ENCODE results near the gene BLOC1S3.

The BLOC1S3 gene

DNA sequence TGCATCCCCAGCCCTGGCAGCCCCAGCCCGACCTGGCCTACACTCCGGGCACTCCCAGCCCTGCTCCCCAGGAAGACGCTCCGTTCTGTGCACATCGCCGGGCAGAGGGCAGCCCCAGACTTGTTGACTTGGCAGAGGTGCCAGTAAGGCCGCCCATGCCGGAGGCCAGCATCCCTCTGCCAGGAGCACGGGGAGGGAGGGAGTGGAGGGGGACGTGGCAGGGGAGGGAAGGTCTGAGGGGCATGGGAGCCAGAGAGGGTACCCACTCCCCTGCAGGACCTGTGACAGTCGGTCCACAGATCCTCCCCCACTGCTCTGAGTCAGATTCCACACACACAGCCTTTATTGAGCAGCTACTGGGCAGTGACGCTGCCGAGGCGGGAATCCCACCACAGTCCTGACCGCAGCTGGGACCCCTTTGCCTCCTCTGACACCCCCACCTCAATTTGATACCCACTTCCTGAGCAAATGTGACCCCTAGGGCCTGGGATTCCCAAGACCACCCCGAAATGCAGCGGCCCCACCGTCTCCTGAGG lies 15.9 kb upstream of the BLOC1S3 start:
- Histone ChIP-seq H3K4me1 (ENCODE audit: control insufficient read depth, insufficient read depth, low read length) (peaks cover 7% of the 10 kb centered on the region), H3K36me3 (ENCODE audit: control insufficient read depth, insufficient read depth, low read length) (no peaks in the 10 kb centered on the region), H3K4me3 (ENCODE audit: insufficient read depth, low read depth, low read length) (no peak overlapping the region), H3K9me3 (ENCODE audit: control insufficient read depth, low read length) (no peaks in the 10 kb centered on the region), H3K27me3 (ENCODE audit: control insufficient read depth, insufficient read depth, low read length, poor library complexity, severe bottlenecking) (peaks cover 9% of the 10 kb centered on the region), H3K27ac (ENCODE audit: insufficient read depth, low read depth, low read length, poor library complexity, severe bottlenecking) (no peak overlapping the region)
- 92% methylated on average over 18 of the region's 18 CpGs for WGBS, 2 experiments

DNA sequence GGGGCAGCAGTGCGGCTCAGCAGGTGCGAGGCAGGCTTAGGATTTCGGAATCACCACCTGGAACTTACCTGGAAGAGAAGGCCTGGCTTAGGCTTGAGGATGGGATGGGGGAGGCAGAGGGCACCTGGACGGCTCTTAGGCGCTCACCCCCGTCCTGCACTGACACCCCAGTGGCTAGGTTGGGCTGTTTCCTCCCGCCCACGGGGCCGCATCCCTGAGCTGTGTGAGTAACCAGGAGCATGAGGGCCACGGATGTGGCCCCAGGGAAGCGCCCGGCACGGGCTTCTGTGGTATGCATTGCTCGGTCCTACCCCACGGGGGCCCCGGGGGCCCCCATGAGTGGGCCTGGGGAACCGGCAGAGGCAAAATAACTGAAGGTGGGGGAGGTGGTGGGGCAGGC lies 15.4 kb upstream of the BLOC1S3 start:
- H3K9me3 ChIP-seq (ENCODE audit: control insufficient read depth, low read length), result no peaks in the 10 kb centered on the region
- H3K27me3 ChIP-seq (ENCODE audit: control insufficient read depth, insufficient read depth, low read length, poor library complexity, severe bottlenecking), result peaks cover 9% of the 10 kb centered on the region
- no peak overlapping the region for H3K27ac ChIP-seq (ENCODE audit: insufficient read depth, low read depth, low read length, poor library complexity, severe bottlenecking)
- WGBS, 2 experiments, result 91% methylated on average over 17 of the region's 17 CpGs
- no peaks in the 10 kb centered on the region for H3K36me3 ChIP-seq (ENCODE audit: control insufficient read depth, insufficient read depth, low read length)
- no peak overlapping the region for H3K4me3 ChIP-seq (ENCODE audit: insufficient read depth, low read depth, low read length)
- H3K4me1 ChIP-seq (ENCODE audit: control insufficient read depth, insufficient read depth, low read length), result peaks cover 7% of the 10 kb centered on the region

DNA sequence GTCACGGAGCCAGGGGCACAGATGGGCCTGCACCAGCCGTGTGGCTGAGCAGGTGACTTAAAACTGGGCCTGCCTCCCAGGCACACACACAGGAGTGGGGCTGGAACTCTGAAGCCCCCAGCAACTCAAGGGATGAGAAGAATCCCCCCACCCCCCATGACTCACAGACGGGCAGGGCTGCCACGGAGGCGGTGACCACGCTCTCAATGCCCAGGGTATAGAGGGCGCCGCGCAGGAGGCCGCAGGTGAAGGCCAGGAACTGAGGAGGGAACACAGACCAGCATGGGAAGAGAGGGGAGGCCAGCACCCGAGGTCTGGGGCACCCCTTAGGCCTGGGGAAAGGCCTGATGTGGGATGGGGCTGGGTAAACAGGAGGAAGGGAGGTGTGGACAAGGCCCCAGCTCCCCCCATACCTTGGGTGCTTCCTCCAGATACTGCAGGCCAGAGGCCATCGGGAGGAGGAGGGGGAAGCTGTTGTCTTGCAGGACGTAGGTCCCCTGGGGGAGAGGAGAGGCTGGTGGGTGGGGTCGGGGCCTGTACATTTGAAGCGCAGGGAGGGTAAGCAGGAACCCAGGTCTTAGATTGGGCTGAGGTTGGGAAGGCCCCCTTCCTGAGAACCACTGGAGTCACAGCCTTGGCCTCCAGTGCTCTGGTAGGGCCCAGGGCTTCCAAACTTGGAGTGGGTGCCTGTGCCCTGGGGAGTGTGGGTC lies 14.7 kb upstream of the BLOC1S3 start:
- no peaks in the 10 kb centered on the region for H3K36me3 ChIP-seq (ENCODE audit: control insufficient read depth, insufficient read depth, low read length)
- peaks cover 7% of the 10 kb centered on the region for H3K4me1 ChIP-seq (ENCODE audit: control insufficient read depth, insufficient read depth, low read length)
- H3K4me3 ChIP-seq (ENCODE audit: insufficient read depth, low read depth, low read length), result no peak overlapping the region
- 92 to 93% methylated on average over 15 of the region's 15 CpGs for WGBS, 2 experiments
- H3K27me3 ChIP-seq (ENCODE audit: control insufficient read depth, insufficient read depth, low read length, poor library complexity, severe bottlenecking), result peaks cover 9% of the 10 kb centered on the region
- H3K27ac ChIP-seq (ENCODE audit: insufficient read depth, low read depth, low read length, poor library complexity, severe bottlenecking), result no peak overlapping the region
- no peaks in the 10 kb centered on the region for H3K9me3 ChIP-seq (ENCODE audit: control insufficient read depth, low read length)

DNA sequence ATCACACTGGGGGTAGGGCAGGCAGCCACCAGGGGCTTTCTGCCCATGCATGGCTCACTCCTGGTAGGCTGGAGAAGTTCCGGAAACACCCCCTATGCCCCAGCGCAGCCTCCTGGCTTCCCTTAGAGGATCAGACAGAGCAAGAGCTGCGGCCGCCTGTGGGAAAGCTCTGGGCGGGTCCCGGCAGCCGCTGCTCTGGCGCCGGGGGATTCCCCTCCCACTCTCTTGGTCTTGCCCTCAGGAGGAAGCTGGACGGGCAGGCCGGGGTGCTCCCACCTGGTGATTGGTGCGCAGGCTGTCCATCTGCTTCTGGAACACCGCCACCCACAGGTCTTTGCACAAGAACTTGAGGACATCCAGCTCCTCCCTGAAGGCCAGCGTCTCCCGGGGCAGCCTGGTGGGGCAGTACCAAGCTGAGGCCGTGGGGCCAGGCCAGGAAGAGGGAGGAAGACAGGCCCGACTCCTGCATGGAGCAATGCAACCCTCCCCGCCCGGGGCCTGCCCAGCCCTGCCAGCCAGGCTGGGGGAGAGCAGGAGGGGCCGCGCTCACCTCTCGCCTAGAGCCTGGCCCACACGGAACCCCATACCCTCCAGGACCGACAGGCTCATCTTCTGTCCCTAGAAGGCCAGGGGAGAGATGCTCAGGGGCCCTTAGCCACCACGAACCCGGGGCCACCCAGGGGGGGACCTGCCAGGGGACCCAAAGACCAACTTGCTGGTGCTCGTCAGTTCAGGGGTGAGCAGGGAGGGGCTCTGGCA lies 13.8 kb upstream of the BLOC1S3 start:
- peaks cover 7% of the 10 kb centered on the region for H3K4me1 ChIP-seq (ENCODE audit: control insufficient read depth, insufficient read depth, low read length)
- H3K27me3 ChIP-seq (ENCODE audit: control insufficient read depth, insufficient read depth, low read length, poor library complexity, severe bottlenecking), result peaks cover 9% of the 10 kb centered on the region
- no peaks in the 10 kb centered on the region for H3K36me3 ChIP-seq (ENCODE audit: control insufficient read depth, insufficient read depth, low read length)
- no peaks in the 10 kb centered on the region for H3K9me3 ChIP-seq (ENCODE audit: control insufficient read depth, low read length)
- H3K27ac ChIP-seq (ENCODE audit: insufficient read depth, low read depth, low read length, poor library complexity, severe bottlenecking), result no peak overlapping the region
- no peak overlapping the region for H3K4me3 ChIP-seq (ENCODE audit: insufficient read depth, low read depth, low read length)
- 68% methylated on average over 27 of the region's 27 CpGs for WGBS, 2 experiments

DNA sequence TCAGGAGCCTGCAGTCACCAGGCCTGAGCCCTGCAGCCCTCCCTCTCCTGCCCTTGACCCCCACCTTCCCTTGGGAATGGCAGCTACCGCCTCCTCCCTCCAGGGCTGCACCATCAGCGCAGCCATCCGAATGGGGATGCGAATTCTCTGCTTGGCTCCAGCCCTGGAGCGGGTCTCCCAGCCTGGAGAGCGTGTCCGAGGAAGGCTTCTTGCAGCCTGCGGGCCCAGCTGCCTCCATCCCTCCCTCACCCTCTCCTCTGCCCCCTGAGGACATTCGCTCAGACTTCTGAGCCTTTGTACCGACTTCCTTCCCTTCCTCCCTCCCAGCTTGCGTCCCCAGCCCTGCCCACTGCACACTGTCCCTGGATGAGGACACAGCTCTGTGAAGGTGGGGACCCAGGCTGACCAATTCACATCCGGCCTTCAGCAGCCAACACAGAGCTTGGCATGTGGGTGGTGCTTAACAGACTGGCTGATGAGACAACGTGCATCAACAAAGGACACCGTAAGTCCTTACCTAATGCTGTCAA lies 11.8 kb upstream of the BLOC1S3 start:
- no peak overlapping the region for H3K27ac ChIP-seq (ENCODE audit: insufficient read depth, low read depth, low read length, poor library complexity, severe bottlenecking)
- WGBS, 2 experiments, result 53 to 54% methylated on average over 14 of the region's 14 CpGs
- H3K4me1 ChIP-seq (ENCODE audit: control insufficient read depth, insufficient read depth, low read length), result peaks cover 7% of the 10 kb centered on the region
- no peaks in the 10 kb centered on the region for H3K27me3 ChIP-seq (ENCODE audit: control insufficient read depth, insufficient read depth, low read length, poor library complexity, severe bottlenecking)
- H3K4me3 ChIP-seq (ENCODE audit: insufficient read depth, low read depth, low read length), result no peak overlapping the region
- H3K36me3 ChIP-seq (ENCODE audit: control insufficient read depth, insufficient read depth, low read length), result no peaks in the 10 kb centered on the region
- no peaks in the 10 kb centered on the region for H3K9me3 ChIP-seq (ENCODE audit: control insufficient read depth, low read length)

DNA sequence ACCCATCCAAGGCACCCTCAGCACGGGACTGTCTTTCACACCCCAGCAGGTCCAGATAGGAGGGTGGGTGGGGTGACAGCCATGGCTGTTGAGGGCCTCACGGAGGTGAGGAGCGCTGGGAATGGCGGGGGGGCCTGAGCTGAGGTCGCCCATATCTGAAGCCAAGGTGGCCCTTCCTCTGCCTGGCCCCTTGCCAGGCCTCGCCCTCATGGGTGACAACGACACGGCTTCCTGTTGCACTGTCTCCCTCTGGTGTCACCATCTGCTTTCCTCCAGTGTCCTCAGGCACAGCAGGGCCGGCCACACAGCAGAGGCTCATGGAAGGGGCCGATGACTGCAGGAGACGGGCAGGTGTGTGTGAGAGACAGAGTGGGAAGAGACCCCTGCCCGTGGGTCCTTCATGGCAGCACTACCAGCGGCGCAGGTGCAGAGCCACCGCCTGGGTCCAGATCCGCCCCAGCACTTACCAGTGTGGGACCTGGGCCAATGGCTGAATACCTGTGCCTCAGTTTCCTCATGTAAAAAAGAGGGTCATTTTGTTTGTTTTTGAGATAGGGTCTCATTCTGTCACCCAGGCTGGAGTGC lies 9.7 kb upstream of the BLOC1S3 start:
- WGBS, 2 experiments, result 94 to 95% methylated on average over 16 of the region's 16 CpGs
- Histone ChIP-seq H3K9me3 (ENCODE audit: control insufficient read depth, low read length) (no peaks in the 10 kb centered on the region), H3K27me3 (ENCODE audit: control insufficient read depth, insufficient read depth, low read length, poor library complexity, severe bottlenecking) (no peaks in the 10 kb centered on the region), H3K36me3 (ENCODE audit: control insufficient read depth, insufficient read depth, low read length) (no peaks in the 10 kb centered on the region), H3K27ac (ENCODE audit: insufficient read depth, low read depth, low read length, poor library complexity, severe bottlenecking) (no peak overlapping the region), H3K4me3 (ENCODE audit: insufficient read depth, low read depth, low read length) (no peak overlapping the region), H3K4me1 (ENCODE audit: control insufficient read depth, insufficient read depth, low read length) (peaks cover 7% of the 10 kb centered on the region)

DNA sequence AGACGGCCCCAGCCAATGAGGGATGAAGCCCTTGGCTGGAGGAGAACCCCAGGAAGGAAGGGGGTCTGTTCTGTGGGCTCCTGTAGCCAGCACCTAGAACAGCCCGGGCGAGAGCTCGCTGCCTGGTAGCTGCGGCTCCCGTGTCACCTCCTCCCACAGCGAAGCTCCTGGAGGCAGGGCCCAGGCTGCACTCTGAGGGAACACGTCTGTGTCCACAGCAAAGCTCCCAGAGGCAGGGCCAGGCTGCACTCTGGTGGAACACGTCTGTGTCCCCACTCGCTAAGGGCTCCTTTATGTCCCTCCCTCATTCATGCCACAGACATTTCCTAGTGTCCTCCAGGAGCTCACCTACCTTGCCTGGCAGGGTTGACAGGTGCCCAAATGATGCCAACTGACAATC lies 9.0 kb upstream of the BLOC1S3 start:
- H3K4me3 ChIP-seq (ENCODE audit: insufficient read depth, low read depth, low read length), result no peak overlapping the region
- WGBS, 2 experiments, result 88 to 89% methylated on average over 10 of the region's 10 CpGs
- H3K27me3 ChIP-seq (ENCODE audit: control insufficient read depth, insufficient read depth, low read length, poor library complexity, severe bottlenecking), result no peaks in the 10 kb centered on the region

DNA sequence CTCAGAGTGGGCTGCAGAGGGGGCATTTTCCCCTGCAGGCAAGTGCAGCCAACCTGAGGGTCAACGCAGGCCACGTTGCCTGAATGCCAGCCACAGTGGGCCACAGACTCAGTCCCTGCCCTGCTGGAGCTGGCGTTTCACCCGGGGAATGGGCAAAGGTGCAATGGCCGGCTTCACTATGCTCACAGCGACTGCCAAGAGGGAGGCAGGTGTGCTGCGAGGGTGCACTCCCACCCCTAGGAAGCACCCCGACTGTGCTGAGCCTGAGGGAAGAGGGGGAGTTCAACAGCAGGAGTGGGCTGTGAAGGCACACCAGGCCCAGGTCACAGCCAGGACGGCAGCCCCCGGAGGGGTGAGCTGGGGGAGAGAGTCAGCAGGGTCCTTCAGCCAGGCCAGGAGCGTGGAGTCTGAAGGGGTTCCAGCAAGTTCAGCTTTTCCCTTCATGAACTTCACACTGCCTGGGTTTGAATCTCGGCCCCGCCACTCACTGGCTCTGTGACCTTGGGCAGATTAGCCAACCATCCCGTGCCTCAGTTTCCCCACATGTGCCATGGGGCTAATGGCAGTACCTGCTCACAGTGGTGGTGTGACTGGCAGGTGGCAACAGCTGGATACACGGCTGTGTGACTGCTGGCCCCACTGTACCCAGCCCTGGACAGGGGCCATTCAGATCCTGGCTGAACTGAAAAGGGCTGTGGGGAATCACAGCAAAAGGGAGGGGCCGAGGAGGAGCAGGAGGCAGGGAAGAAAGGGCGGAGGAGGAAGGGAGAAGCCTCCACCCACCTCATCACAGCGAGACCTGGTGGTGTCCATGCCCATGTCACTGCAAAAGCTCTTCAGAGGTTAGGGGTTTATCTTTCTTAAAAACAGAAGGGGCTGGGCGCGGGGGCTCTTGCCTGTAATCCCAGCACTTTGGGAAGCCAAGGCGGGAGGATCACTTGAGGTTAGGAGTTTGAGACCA lies 8.2 kb upstream of the BLOC1S3 start:
- H3K4me1 ChIP-seq (ENCODE audit: control insufficient read depth, insufficient read depth, low read length), result peaks cover 7% of the 10 kb centered on the region
- H3K36me3 ChIP-seq (ENCODE audit: control insufficient read depth, insufficient read depth, low read length), result no peaks in the 10 kb centered on the region
- no peaks in the 10 kb centered on the region for H3K27me3 ChIP-seq (ENCODE audit: control insufficient read depth, insufficient read depth, low read length, poor library complexity, severe bottlenecking)
- no peaks in the 10 kb centered on the region for H3K9me3 ChIP-seq (ENCODE audit: control insufficient read depth, low read length)
- no peak overlapping the region for H3K4me3 ChIP-seq (ENCODE audit: insufficient read depth, low read depth, low read length)
- no peak overlapping the region for H3K27ac ChIP-seq (ENCODE audit: insufficient read depth, low read depth, low read length, poor library complexity, severe bottlenecking)
- WGBS, 2 experiments, result 85 to 92% methylated on average over 21 of the region's 21 CpGs

More for the DNA sequence above, 9.0 kb upstream of the BLOC1S3 start:
- H3K36me3 ChIP-seq (ENCODE audit: control insufficient read depth, insufficient read depth, low read length), result no peaks in the 10 kb centered on the region
- H3K27ac ChIP-seq (ENCODE audit: insufficient read depth, low read depth, low read length, poor library complexity, severe bottlenecking), result no peak overlapping the region
- H3K4me1 ChIP-seq (ENCODE audit: control insufficient read depth, insufficient read depth, low read length), result peaks cover 7% of the 10 kb centered on the region
- no peaks in the 10 kb centered on the region for H3K9me3 ChIP-seq (ENCODE audit: control insufficient read depth, low read length)

DNA sequence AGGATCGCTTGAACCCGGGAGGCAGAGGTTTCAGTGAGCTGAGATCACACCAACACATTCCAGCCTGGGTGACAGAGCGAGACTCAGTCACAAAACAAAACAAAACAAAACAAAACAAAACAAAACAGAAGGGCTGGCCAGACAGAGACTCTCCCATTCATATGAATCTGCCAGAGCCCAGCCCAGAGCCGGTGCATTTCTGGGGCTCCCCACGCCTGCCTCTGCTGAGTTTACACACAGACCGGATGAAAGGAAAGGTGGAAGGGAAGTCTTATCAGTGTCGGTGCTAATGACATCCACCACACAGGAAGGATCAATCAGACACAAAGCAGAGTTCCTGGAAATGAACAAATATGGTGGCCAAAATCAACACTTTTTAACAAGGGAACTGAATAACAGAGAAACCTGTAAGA lies 7.4 kb upstream of the BLOC1S3 start:
- Histone ChIP-seq H3K27ac (ENCODE audit: insufficient read depth, low read depth, low read length, poor library complexity, severe bottlenecking) (no peak overlapping the region), H3K27me3 (ENCODE audit: control insufficient read depth, insufficient read depth, low read length, poor library complexity, severe bottlenecking) (no peaks in the 10 kb centered on the region), H3K36me3 (ENCODE audit: control insufficient read depth, insufficient read depth, low read length) (no peaks in the 10 kb centered on the region), H3K4me3 (ENCODE audit: insufficient read depth, low read depth, low read length) (no peak overlapping the region), H3K9me3 (ENCODE audit: control insufficient read depth, low read length) (no peaks in the 10 kb centered on the region), H3K4me1 (ENCODE audit: control insufficient read depth, insufficient read depth, low read length) (peaks cover 7% of the 10 kb centered on the region)
- 78 to 80% methylated on average over 7 of the region's 7 CpGs for WGBS, 2 experiments
